Endothelial cell of umbilical vein (primary cell): ENCODE results near the gene ALG2. TPM values are rescaled to one million over a fixed set of nuclear protein-coding genes. Genes with fewer than 3 reads are reported as not detected.

Experiments used
- BruUV-seq: library from RNA; stranded (reverse); fragments of 400-500 nt; replicated peaks from 2 replicates; lab custom pipeline; 2021; lab: Mats Ljungman, UMichigan
- CTCF ChIA-PET: fragments of 300-600, 350-600 bp; sonication (Branson Sonifier 250); formaldehyde crosslinking; loops from one replicate; lab custom pipeline; 2021; ENCODE audit warnings: antibody characterized with exemption, inconsistent platforms; lab: Charles Lee
- POLR2A ChIA-PET: fragments of 300-600, 350-600 bp; sonication (Branson Sonifier 250); formaldehyde crosslinking; loops from one replicate; lab custom pipeline; 2021; ENCODE audit warnings: antibody characterized with exemption, inconsistent platforms; lab: Charles Lee
- DNase-seq: peaks from one replicate; pipeline ENCODE4 v3.0.0-alpha.2; 2011; ENCODE audit warnings: low read depth, low spot score
- FAIRE-seq: peaks from 2 replicates; lab custom pipeline; 2011; peaks lifted over from hg19 to GRCh38; lab: Jason Lieb, UNC
- H2AFZ ChIP-seq: 2 replicates; pipeline ENCODE4 v1.6.0; 2012; ENCODE audit warnings: low read depth, low read length, control low read depth, inconsistent platforms
- H3K27ac ChIP-seq: 2 replicates; pipeline ENCODE4 v1.5.1; 2011; ENCODE audit warnings: low read depth, mild to moderate bottlenecking, control low read depth, low read length, moderate library complexity; ENCODE audit not compliant: insufficient read depth
- H3K27me3 ChIP-seq, 2 experiments: 2 replicates each; pipeline versions ENCODE4 v1.6.0 to v1.6.1; 2011; ENCODE audit warnings: low read length in 2 of 2, mixed read lengths in 1 of 2; ENCODE audit not compliant: control insufficient read depth in 2 of 2, insufficient read depth in 2 of 2
- H3K36me3 ChIP-seq, 2 experiments: 2 replicates in 1 of 2; 3 replicates in 1 of 2; pipeline ENCODE4 v1.5.1; 2011; ENCODE audit warnings: low read length in 2 of 2, mild to moderate bottlenecking in 1 of 2, moderate library complexity in 1 of 2; ENCODE audit not compliant: control insufficient read depth in 2 of 2, insufficient read depth in 2 of 2; ENCODE audit errors: extremely low read depth in 1 of 2
- H3K4me1 ChIP-seq: 3 replicates; pipeline ENCODE4 v1.5.1; 2011; ENCODE audit warnings: mild to moderate bottlenecking, low read length; ENCODE audit not compliant: control insufficient read depth, insufficient read depth; ENCODE audit errors: extremely low read depth
- H3K4me2 ChIP-seq: 2 replicates; pipeline ENCODE4 v1.6.1; 2011; ENCODE audit warnings: low read length, control low read depth, mixed read lengths; ENCODE audit not compliant: insufficient read depth
- H3K4me3 ChIP-seq, 3 experiments: fragments of 200-600 bp in 1 of 3; sonication (generic), shearing (Covaris generic) in 1 of 3; replicated peaks in 1 of 3; 2 replicates each; pipeline ENCODE4 v1.5.1; 2011 to 2016; ENCODE audit warnings: control low read depth in 3 of 3, low read length in 3 of 3, mild to moderate bottlenecking in 2 of 3, inconsistent platforms in 1 of 3, low read depth in 1 of 3, moderate library complexity in 1 of 3; ENCODE audit not compliant: insufficient read depth in 1 of 3
- H3K79me2 ChIP-seq: 2 replicates; pipeline ENCODE4 v1.6.0; 2012; ENCODE audit warnings: low read length, inconsistent platforms; ENCODE audit not compliant: control insufficient read depth, insufficient read depth
- H3K9ac ChIP-seq: replicated peaks from 2 replicates; pipeline ENCODE3; 2011; ENCODE audit warnings: low read length, control low read depth; ENCODE audit not compliant: insufficient read depth; ENCODE audit errors: extremely low read depth
- H3K9me1 ChIP-seq: replicated peaks from 3 replicates; pipeline ENCODE4 v1.6.0; 2011; ENCODE audit warnings: mild to moderate bottlenecking, low read length; ENCODE audit not compliant: control insufficient read depth, insufficient read depth; ENCODE audit errors: extremely low read depth
- H3K9me3 ChIP-seq: replicated peaks from 2 replicates; pipeline ENCODE4 v1.5.1; 2012; ENCODE audit warnings: low read length, inconsistent platforms; ENCODE audit not compliant: control insufficient read depth, insufficient read depth
- H4K20me1 ChIP-seq: replicated peaks from 2 replicates; pipeline ENCODE3; 2011; ENCODE audit warnings: mild to moderate bottlenecking, low read length; ENCODE audit not compliant: control insufficient read depth, insufficient read depth; ENCODE audit errors: extremely low read depth
- EZH2 ChIP-seq: IDR thresholded peaks from 2 replicates; pipeline ENCODE4 v1.6.1; 2012; ENCODE audit warnings: borderline replicate concordance, low read depth, mild to moderate bottlenecking, moderate library complexity, low read length, inconsistent platforms; ENCODE audit not compliant: severe bottlenecking
- FOS ChIP-seq: IDR thresholded peaks from 2 replicates; pipeline ENCODE4 v1.6.1; 2011; ENCODE audit warnings: mild to moderate bottlenecking, low read length, moderate library complexity, borderline replicate concordance; ENCODE audit not compliant: insufficient read depth
- GATA2 ChIP-seq: IDR thresholded peaks from 2 replicates; pipeline ENCODE4 v1.7.0; 2011; ENCODE audit warnings: low read depth, mild to moderate bottlenecking, moderate library complexity, mixed read lengths, low read length; ENCODE audit not compliant: insufficient read length, insufficient read depth
- JUN ChIP-seq: IDR thresholded peaks from 2 replicates; pipeline ENCODE4 v1.6.1; 2011; ENCODE audit warnings: borderline replicate concordance, low read depth; ENCODE audit not compliant: insufficient read length, insufficient read depth
- MYC ChIP-seq: IDR thresholded peaks from one replicate; pipeline ENCODE4 v1.6.1; 2011; ENCODE audit warnings: mild to moderate bottlenecking, low read depth, low read length
- POLR2A ChIP-seq: IDR thresholded peaks from 2 replicates; pipeline ENCODE4 v1.6.1; 2012; ENCODE audit warnings: low read depth, mild to moderate bottlenecking, control low read depth, low read length
- POLR2AphosphoS5 ChIP-seq: IDR thresholded peaks from 2 replicates; pipeline ENCODE4 v1.6.1; 2012; ENCODE audit warnings: low read depth, mild to moderate bottlenecking, control low read depth, low read length, moderate library complexity; ENCODE audit not compliant: insufficient read depth
- dilution Hi-C: fragments of 300-500 bp; cut with MboI; formaldehyde crosslinking; loops from one replicate; pipeline ENCODE4 v1.15.0; 2019; ENCODE audit warnings: low sequenced_read_pairs; ENCODE audit not compliant: extremely low pct_ligation_motif_present
- intact Hi-C: fragments of 100-400 bp; cut with micrococcal nuclease; formaldehyde crosslinking; loops from one replicate; pipeline ENCODE4 v1.10.0; 2022
- polyA plus RNA-seq, 4 experiments: library from polyadenylated mRNA; depleted of rRNA in 3 of 4; stranded (reverse) in 3 of 4; unstranded in 1 of 4; fragments of >200 nt; gene quantifications; 2 replicates each; pipeline versions ENCODE4 v1.2.1 to v1.2.3, GENCODE V29; 2011 to 2012; ENCODE audit warnings: missing spikeins in 1 of 4
- total RNA-seq: library from RNA; stranded (reverse); gene quantifications from 2 replicates; pipeline ENCODE4 v1.2.3, GENCODE V29; 2021
- TF ChIP-seq, protein P1 (sequence below), 2 donors: IDR thresholded peaks; 1 replicate in 1 of 2; 2 replicates in 1 of 2; pipeline ENCODE4 v1.5.1; 2011; ENCODE audit warnings: low read length in 2 of 2, mild to moderate bottlenecking in 2 of 2, moderate library complexity in 2 of 2, control low read depth in 1 of 2, inconsistent platforms in 1 of 2, low read depth in 1 of 2; ENCODE audit not compliant: insufficient read depth in 1 of 2; ENCODE audit errors: extremely low read depth in 1 of 2
- TF ChIP-seq, protein P2 (sequence below): IDR thresholded peaks from 2 replicates; pipeline ENCODE4 v1.6.1; 2011; ENCODE audit not compliant: insufficient read depth, insufficient read length

ALG2 gene
- total and polyA plus RNA-seq, 2 donors (not counting 3 experiments of a cell fraction or from before 2014, with no cell fraction given), result 32.4 to 40.7 TPM

DNA sequence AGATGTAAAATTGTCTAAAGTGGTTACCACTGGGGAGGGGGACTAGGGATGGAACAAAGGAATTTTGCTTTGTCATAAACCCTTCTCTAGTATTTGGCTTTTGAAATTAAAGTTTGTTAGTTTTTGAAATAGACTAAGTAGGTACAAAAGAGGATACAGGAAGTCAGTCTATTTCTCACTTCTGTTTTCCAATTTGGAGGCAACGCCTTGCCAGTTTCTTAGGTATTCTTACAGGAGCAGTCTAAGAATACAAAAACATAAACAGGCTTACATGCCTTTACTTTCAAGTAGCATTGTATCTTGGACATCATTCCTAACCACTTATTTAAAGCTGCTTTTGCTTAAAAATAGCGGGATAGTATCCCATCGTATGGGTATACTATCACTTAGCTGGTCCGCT, 34.4 kb downstream of the ALG2 start:
- Histone ChIP-seq H4K20me1 (no peaks in the 10 kb centered on the region), H2AFZ (no peak overlapping the region), H3K79me2 (no peaks in the 10 kb centered on the region), H3K4me1 (peaks cover 10% of the 10 kb centered on the region), H3K9ac (no peak overlapping the region), H3K27ac (no peak overlapping the region), H3K9me1 (no peaks in the 10 kb centered on the region), H3K4me2 (no peak overlapping the region), H3K4me3 (no peak overlapping the region), H3K27me3 (peaks cover 4 to 12% of the 10 kb centered on the region in 2 experiments), H3K36me3 (no peaks in the 10 kb centered on the region), H3K9me3 (no peaks in the 10 kb centered on the region)
- dilution Hi-C loops, result no loop called here
- intact Hi-C loops, result no loop called here
- FAIRE-seq, result peak; percentile 38
- CTCF ChIA-PET, result no interaction called here
- DNase-seq, result no peak
- BruUV-seq, result no TSS peak
- POLR2A ChIA-PET, result no interaction called here
- TF ChIP-seq MYC (no peak), POLR2AphosphoS5 (no peak), GATA2 (no peak), JUN (no peak), EZH2 (no peak), FOS (no peak), POLR2A (no peak)
- TF ChIP-seq, protein P1, sequence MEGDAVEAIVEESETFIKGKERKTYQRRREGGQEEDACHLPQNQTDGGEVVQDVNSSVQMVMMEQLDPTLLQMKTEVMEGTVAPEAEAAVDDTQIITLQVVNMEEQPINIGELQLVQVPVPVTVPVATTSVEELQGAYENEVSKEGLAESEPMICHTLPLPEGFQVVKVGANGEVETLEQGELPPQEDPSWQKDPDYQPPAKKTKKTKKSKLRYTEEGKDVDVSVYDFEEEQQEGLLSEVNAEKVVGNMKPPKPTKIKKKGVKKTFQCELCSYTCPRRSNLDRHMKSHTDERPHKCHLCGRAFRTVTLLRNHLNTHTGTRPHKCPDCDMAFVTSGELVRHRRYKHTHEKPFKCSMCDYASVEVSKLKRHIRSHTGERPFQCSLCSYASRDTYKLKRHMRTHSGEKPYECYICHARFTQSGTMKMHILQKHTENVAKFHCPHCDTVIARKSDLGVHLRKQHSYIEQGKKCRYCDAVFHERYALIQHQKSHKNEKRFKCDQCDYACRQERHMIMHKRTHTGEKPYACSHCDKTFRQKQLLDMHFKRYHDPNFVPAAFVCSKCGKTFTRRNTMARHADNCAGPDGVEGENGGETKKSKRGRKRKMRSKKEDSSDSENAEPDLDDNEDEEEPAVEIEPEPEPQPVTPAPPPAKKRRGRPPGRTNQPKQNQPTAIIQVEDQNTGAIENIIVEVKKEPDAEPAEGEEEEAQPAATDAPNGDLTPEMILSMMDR (IDR thresholded peaks at IDR 0.05; ENCODE audit: extremely low read depth in 1 of 2, insufficient read depth in 1 of 2, low read depth in 1 of 2, low read length in 2 of 2), result no peak
- TF ChIP-seq, protein P2, sequence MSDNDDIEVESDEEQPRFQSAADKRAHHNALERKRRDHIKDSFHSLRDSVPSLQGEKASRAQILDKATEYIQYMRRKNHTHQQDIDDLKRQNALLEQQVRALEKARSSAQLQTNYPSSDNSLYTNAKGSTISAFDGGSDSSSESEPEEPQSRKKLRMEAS, result no peak
